ENCODE results near the gene YWHAQ. TPM values are rescaled to one million over a fixed set of nuclear protein-coding genes. Genes with fewer than 3 reads are reported as not detected.
A peak's percentile ranks its signal among the peaks of the same experiment; 100 is the strongest.

YWHAQ gene
- total and polyA plus RNA-seq, 2 of the 4 experiments (the other 2 are of a cell fraction): 196 to 255 TPM

DNA sequence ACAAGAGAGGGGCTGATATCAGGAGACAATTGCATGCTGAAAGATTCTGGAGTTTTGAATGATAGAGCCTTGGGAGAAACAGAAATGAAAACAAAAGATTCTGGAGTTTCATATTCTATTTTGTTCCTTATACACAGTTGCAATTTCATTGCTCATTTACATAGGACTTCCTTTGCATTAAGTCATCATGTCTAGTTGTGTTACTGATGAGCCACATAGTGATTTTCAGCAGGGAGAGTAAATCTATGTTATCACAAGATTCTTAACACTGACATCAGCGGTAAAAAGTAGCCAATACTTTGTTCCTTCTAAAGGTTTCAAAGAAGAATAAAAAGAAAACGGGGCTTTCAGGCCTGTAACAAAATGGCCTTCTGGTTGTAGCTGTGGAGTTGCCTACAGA is 82.3 kb downstream of the YWHAQ start:
- dilution Hi-C loops (cut with HindIII; ENCODE audit: low sequenced_read_pairs, unreplicated experiment) (no loop called here), intact Hi-C loops (cut with micrococcal nuclease) (no loop called here), in situ Hi-C loops (cut with MboI; ENCODE audit: low sequenced_read_pairs) (no loop called here)
- Histone ChIP-seq H4K20me1 (ENCODE audit: insufficient read depth, low read length) (peaks cover 47% of the 10 kb centered on the region), H2BK5ac (ENCODE audit: low read depth, low read length, poor library complexity, severe bottlenecking) (peak overlapping the region; percentile 15), H3K9me1 (ENCODE audit: insufficient read depth, low read length) (peaks cover 23% of the 10 kb centered on the region), H3K79me1 (ENCODE audit: low read depth in 1 of 2, low read length in 2 of 2) (peaks cover 11 to 70% of the 10 kb centered on the region in 2 experiments; a peak in 3 of 4 replicates), H2AK9ac (replicated peaks; ENCODE audit: low read depth, low read length, poor library complexity) (no peak overlapping the region), H3K14ac (replicated peaks; ENCODE audit: low read depth, low read length) (no peak overlapping the region), H4K8ac (ENCODE audit: low read depth in 2 of 2, low read length in 2 of 2) (no peak overlapping the region), H2AFZ (replicated peaks; ENCODE audit: low read length, poor library complexity) (no peak overlapping the region), H3K27ac (ENCODE audit: insufficient read depth, low read length) (no peak overlapping the region), H2AK5ac (ENCODE audit: low read depth, low read length) (no peak overlapping the region), H2BK20ac (ENCODE audit: low read depth, low read length) (no peak overlapping the region), H2BK15ac (ENCODE audit: low read depth, low read length) (no peak overlapping the region), H2BK120ac (ENCODE audit: low read depth, low read length) (no peak overlapping the region), H3K4me2 (ENCODE audit: low read depth, low read length) (peak overlapping the region; percentile 36; the same call in 1 of the 2 replicates), H3K4me1 (ENCODE audit: control insufficient read depth, insufficient read depth, low read length) (peaks cover 11% of the 10 kb centered on the region), H3K56ac (ENCODE audit: extremely low read depth, insufficient read depth, low read length) (no peak overlapping the region), H4K5ac (ENCODE audit: low read depth, low read length) (no peak overlapping the region), H3K9me3 (ENCODE audit: control insufficient read depth, insufficient read depth, low read length) (no peaks in the 10 kb centered on the region), H4K91ac (ENCODE audit: insufficient read depth, low read depth, low read length) (no peak overlapping the region), H3K4me3 (ENCODE audit: insufficient read depth, low read depth, low read length) (no peak overlapping the region), H3K18ac (ENCODE audit: low read depth, low read length) (no peak overlapping the region), H3K23ac (ENCODE audit: low read depth, low read length) (no peak overlapping the region), H3K36me3 (ENCODE audit: control insufficient read depth, insufficient read depth, low read length) (no peaks in the 10 kb centered on the region), H3K9ac (ENCODE audit: low read depth, low read length) (no peak overlapping the region), H3K27me3 (ENCODE audit: control insufficient read depth, insufficient read depth, low read length) (no peaks in the 10 kb centered on the region), H3K4ac (ENCODE audit: low read depth, low read length) (no peak overlapping the region)
- ChIA-PET POLR2A (ENCODE audit: unreplicated experiment) (no interaction called here), CTCF (interaction anchor here (0.9 kb wide), 1 partner anchor 10 kb away, joined by 3 read pairs; no protein-coding TSS in a partner anchor)
- no TSS peak for BruUV-seq (replicated peaks)
- ATAC-seq (ENCODE audit: low read depth) (no peak), DNase-seq (peak; percentile 69)
- TF ChIP-seq SMC3 (IDR thresholded peaks at IDR 0.05; ENCODE audit: low read depth, low read length): no peak
- TF ChIP-seq, protein P1, sequence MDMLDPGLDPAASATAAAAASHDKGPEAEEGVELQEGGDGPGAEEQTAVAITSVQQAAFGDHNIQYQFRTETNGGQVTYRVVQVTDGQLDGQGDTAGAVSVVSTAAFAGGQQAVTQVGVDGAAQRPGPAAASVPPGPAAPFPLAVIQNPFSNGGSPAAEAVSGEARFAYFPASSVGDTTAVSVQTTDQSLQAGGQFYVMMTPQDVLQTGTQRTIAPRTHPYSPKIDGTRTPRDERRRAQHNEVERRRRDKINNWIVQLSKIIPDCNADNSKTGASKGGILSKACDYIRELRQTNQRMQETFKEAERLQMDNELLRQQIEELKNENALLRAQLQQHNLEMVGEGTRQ (IDR thresholded peaks at IDR 0.05; ENCODE audit: low read depth, low read length): no peak
- no peak for TF ChIP-seq RAD21 (IDR thresholded peaks at IDR 0.05; ENCODE audit: low read length)
- no peak for TF ChIP-seq MXI1 (IDR thresholded peaks at IDR 0.05; ENCODE audit: borderline replicate concordance, low read depth, low read length)
- TF ChIP-seq, protein P2, sequence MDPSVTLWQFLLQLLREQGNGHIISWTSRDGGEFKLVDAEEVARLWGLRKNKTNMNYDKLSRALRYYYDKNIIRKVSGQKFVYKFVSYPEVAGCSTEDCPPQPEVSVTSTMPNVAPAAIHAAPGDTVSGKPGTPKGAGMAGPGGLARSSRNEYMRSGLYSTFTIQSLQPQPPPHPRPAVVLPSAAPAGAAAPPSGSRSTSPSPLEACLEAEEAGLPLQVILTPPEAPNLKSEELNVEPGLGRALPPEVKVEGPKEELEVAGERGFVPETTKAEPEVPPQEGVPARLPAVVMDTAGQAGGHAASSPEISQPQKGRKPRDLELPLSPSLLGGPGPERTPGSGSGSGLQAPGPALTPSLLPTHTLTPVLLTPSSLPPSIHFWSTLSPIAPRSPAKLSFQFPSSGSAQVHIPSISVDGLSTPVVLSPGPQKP (IDR thresholded peaks at IDR 0.05; ENCODE audit: borderline replicate concordance, low read depth, low read length): no peak
- TF ChIP-seq MAZ (IDR thresholded peaks at IDR 0.05; ENCODE audit: borderline replicate concordance, low read depth, low read length): no peak
- no peak for TF ChIP-seq CHD1 (IDR thresholded peaks at IDR 0.05; ENCODE audit: low read depth, low read length)
- no peak for TF ChIP-seq POLR2A (IDR thresholded peaks at IDR 0.05; ENCODE audit: low read depth, low read length)
- TF ChIP-seq BHLHE40 (IDR thresholded peaks at IDR 0.05; ENCODE audit: low read depth, low read length): no peak
- TF ChIP-seq RCOR1 (IDR thresholded peaks at IDR 0.05; ENCODE audit: insufficient replicate concordance, low read length): no peak
- TF ChIP-seq, protein P3, sequence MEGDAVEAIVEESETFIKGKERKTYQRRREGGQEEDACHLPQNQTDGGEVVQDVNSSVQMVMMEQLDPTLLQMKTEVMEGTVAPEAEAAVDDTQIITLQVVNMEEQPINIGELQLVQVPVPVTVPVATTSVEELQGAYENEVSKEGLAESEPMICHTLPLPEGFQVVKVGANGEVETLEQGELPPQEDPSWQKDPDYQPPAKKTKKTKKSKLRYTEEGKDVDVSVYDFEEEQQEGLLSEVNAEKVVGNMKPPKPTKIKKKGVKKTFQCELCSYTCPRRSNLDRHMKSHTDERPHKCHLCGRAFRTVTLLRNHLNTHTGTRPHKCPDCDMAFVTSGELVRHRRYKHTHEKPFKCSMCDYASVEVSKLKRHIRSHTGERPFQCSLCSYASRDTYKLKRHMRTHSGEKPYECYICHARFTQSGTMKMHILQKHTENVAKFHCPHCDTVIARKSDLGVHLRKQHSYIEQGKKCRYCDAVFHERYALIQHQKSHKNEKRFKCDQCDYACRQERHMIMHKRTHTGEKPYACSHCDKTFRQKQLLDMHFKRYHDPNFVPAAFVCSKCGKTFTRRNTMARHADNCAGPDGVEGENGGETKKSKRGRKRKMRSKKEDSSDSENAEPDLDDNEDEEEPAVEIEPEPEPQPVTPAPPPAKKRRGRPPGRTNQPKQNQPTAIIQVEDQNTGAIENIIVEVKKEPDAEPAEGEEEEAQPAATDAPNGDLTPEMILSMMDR (conservative IDR thresholded peaks at IDR 0.05; ENCODE audit: low read depth, low read length): no peak
- WGBS, 2 experiments (ENCODE audit: extremely low coverage in 2 of 2, insufficient read length in 1 of 2): no CpG with 5 or more reads among the region's 2 CpGs
